NCI-H510A treated with DMSO at 0.1 percent for 48 hours (cell line): ENCODE results near the gene CTSW.
"Not testable (repeated sequence)": the region's sequence is repeated elsewhere in the genome, so short reads cannot be mapped to it uniquely, and the experiment has no call there.

Source experiments
- DNase-seq: peaks from one replicate; lab custom pipeline; 2025; lab: John Stamatoyannopoulos, UW

CTSW gene

GRCh38 chr11:65885808-65886536 lies 6.3 kb downstream of the CTSW start:
- DNase-seq, result no peak

- no peak for DNase-seq
Measured at GRCh38 chr11:65886826-65887722, 7.4 kb downstream of the CTSW start.

GRCh38 chr11:65887723-65888162 lies 8.1 kb downstream of the CTSW start:
- no peak for DNase-seq

GRCh38 chr11:65888163-65888814 lies 8.7 kb downstream of the CTSW start, which contains the start of gene FIBP:
FIBP (minus strand) TSS chr11:65888471; CDS start chr11:65888418, 53 bp downstream.
- DNase-seq, result peak; percentile 96

- peak; percentile 93 for DNase-seq
Measured at GRCh38 chr11:65890324-65891218, 10.9 kb downstream of the CTSW start, which contains the start of gene CCDC85B. CCDC85B (plus strand) TSS chr11:65890673; CDS start chr11:65890784, 111 bp downstream.

GRCh38 chr11:65891219-65892136 lies 11.8 kb downstream of the CTSW start:
- DNase-seq, result no peak

GRCh38 chr11:65892137-65892540 lies 12.5 kb downstream of the CTSW start:
- not testable (repeated sequence) for DNase-seq

GRCh38 chr11:65892661-65893317 lies 13.2 kb downstream of the CTSW start:
- no peak for DNase-seq

GRCh38 chr11:65894034-65894591 lies 14.5 kb downstream of the CTSW start:
- no peak for DNase-seq

GRCh38 chr11:65895482-65895981 lies 15.9 kb downstream of the CTSW start:
- DNase-seq, result no peak

- no peak for DNase-seq
Measured at GRCh38 chr11:65896034-65896999, 16.7 kb downstream of the CTSW start.

GRCh38 chr11:65897020-65897471 lies 17.4 kb downstream of the CTSW start:
- DNase-seq, result no peak

- DNase-seq, result no peak
Measured at GRCh38 chr11:65898656-65899355, 19.2 kb downstream of the CTSW start.

GRCh38 chr11:65899356-65900124 lies 19.9 kb downstream of the CTSW start:
- DNase-seq, result no peak

GRCh38 chr11:65900125-65900898 lies 20.7 kb downstream of the CTSW start, which contains the start of gene FOSL1:
FOSL1 (minus strand) TSS chr11:65900388; CDS start chr11:65900339, 49 bp downstream.
- DNase-seq, result peak; percentile 88

- no peak for DNase-seq
Measured at GRCh38 chr11:65900899-65901180, 21.2 kb downstream of the CTSW start.
